ENCODE measurements around the gene RNF123. TPM values are rescaled to one million over a fixed set of nuclear protein-coding genes. Genes with fewer than 3 reads are reported as not detected.

The RNF123 gene
- total RNA-seq, 1 experiment from 2014 or later: 40.6 TPM

DNA sequence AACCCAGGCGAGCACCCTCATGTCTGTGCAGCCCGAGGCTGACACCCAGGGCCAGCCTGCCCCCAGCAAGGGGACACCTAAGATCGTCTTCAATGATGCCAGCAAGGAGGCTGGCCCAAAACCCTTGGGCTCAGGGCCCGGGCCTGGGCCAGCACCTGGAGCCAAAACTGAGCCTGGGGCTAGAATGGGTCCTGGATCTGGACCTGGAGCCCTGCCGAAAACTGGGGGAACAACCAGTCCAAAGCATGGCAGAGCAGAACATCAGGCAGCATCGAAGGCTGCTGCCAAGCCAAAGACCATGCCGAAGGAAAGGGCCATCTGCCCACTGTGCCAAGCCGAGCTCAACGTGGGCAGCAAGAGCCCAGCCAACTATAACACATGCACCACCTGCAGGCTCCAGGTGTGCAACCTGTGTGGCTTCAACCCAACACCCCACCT, 46.6 kb upstream of the RNF123 start:
- Histone ChIP-seq H2BK12ac (ENCODE audit: insufficient read length, low read depth, low read length) (no peak overlapping the region), H3K56ac (ENCODE audit: insufficient read length, low read depth, low read length) (no peak overlapping the region), H3K27me3 (ENCODE audit: insufficient read depth, low read length) (no peaks in the 10 kb centered on the region), H3T11ph (ENCODE audit: low read length) (no peak overlapping the region), H3K79me1 (ENCODE audit: insufficient read depth, low read depth, low read length, poor library complexity, severe bottlenecking) (no peaks in the 10 kb centered on the region), H3K23me2 (ENCODE audit: insufficient read length, low read depth, low read length, poor library complexity, severe bottlenecking) (no peaks in the 10 kb centered on the region), H2BK5ac (ENCODE audit: insufficient read length, low read length) (no peak overlapping the region), H3K4ac (ENCODE audit: low read depth, low read length) (no peak overlapping the region), H4K20me1 (ENCODE audit: control insufficient read depth, insufficient read depth, insufficient read length) (no peaks in the 10 kb centered on the region), H2BK20ac (ENCODE audit: low read depth, low read length, poor library complexity, severe bottlenecking) (no peak overlapping the region), H4K8ac (replicated peaks; ENCODE audit: insufficient read length, low read depth, low read length) (no peak overlapping the region), H3K27ac (ENCODE audit: insufficient read length, low read depth, low read length) (no peak overlapping the region), H4K5ac (ENCODE audit: insufficient read length, low read depth, low read length) (no peak overlapping the region), H3K4me1 (ENCODE audit: insufficient read depth, low read length) (no peaks in the 10 kb centered on the region), H3K79me2 (ENCODE audit: insufficient read depth, low read length) (no peaks in the 10 kb centered on the region), H2BK15ac (ENCODE audit: low read depth, low read length) (no peak overlapping the region), H3K18ac (ENCODE audit: insufficient read length, low read depth, low read length) (no peak overlapping the region), H3K14ac (ENCODE audit: insufficient read depth, low read length) (no peak overlapping the region), H2AFZ (ENCODE audit: low read length) (no peak overlapping the region), H3K4me2 (ENCODE audit: insufficient read depth, insufficient read length, low read length) (no peak overlapping the region), H4K91ac (ENCODE audit: insufficient read length, low read depth, low read length) (no peak overlapping the region), H2BK120ac (ENCODE audit: low read depth, low read length, poor library complexity, severe bottlenecking) (no peak overlapping the region), H3K9me3 (ENCODE audit: control insufficient read depth, low read depth, low read length) (no peaks in the 10 kb centered on the region), H3K9ac (ENCODE audit: extremely low read depth, insufficient read length, low read length) (no peak overlapping the region), H2AK5ac (ENCODE audit: insufficient read length, low read length) (no peak overlapping the region), H3K23ac (ENCODE audit: insufficient read length, low read depth, low read length) (no peak overlapping the region)
- TF ChIP-seq, protein P1, sequence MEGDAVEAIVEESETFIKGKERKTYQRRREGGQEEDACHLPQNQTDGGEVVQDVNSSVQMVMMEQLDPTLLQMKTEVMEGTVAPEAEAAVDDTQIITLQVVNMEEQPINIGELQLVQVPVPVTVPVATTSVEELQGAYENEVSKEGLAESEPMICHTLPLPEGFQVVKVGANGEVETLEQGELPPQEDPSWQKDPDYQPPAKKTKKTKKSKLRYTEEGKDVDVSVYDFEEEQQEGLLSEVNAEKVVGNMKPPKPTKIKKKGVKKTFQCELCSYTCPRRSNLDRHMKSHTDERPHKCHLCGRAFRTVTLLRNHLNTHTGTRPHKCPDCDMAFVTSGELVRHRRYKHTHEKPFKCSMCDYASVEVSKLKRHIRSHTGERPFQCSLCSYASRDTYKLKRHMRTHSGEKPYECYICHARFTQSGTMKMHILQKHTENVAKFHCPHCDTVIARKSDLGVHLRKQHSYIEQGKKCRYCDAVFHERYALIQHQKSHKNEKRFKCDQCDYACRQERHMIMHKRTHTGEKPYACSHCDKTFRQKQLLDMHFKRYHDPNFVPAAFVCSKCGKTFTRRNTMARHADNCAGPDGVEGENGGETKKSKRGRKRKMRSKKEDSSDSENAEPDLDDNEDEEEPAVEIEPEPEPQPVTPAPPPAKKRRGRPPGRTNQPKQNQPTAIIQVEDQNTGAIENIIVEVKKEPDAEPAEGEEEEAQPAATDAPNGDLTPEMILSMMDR (conservative IDR thresholded peaks at IDR 0.05): no peak
- Mint-ChIP-seq H3K27me3 (ENCODE audit: low read depth) (no peaks in the 10 kb centered on the region), H3K4me3 (no peak overlapping the region), H3K36me3 (ENCODE audit: insufficient read depth in 1 of 3, low read depth in 3 of 3) (no peaks in the 10 kb centered on the region), H3K9me3 (no peaks in the 10 kb centered on the region), H3K4me1 (no peaks in the 10 kb centered on the region; a peak in 1 of 4 replicates), H3K27ac (no peak overlapping the region)
- no CpG with 5 or more reads among the region's 9 CpGs for WGBS (ENCODE audit: extremely low coverage, insufficient read length, low lambda C conversion rate)
- no peak for DNase-seq

Data from H9 (cell line).